ENCODE measurements around the gene GPR160. TPM values are rescaled to one million over a fixed set of nuclear protein-coding genes. Genes with fewer than 3 reads are reported as not detected.

Gene GPR160
- total RNA-seq, 2 experiments from 2014 or later: 6.1 to 6.2 TPM

GRCh38 chr3:170040418-170040817 lies 2.6 kb downstream of the GPR160 start:
- POLR2A ChIA-PET: no interaction called here
- H3K9me3 Mint-ChIP-seq: no peaks in the 10 kb centered on the region
- H3K27me3 Mint-ChIP-seq: peaks cover 7% of the 10 kb centered on the region
- H3K4me1 Mint-ChIP-seq: peaks cover 25% of the 10 kb centered on the region
- H3K36me3 Mint-ChIP-seq (ENCODE audit: low read depth): peaks cover 3% of the 10 kb centered on the region
- no peak overlapping the region for H3K4me3 Mint-ChIP-seq
- CTCF ChIA-PET: interaction anchor here (1.0 to 1.1 kb wide), 2 partner anchors 17 to 51 kb away, joined by 3 read pairs; no protein-coding TSS in a partner anchor
- no peak for DNase-seq
- H3K27ac Mint-ChIP-seq: no peak overlapping the region

DNA sequence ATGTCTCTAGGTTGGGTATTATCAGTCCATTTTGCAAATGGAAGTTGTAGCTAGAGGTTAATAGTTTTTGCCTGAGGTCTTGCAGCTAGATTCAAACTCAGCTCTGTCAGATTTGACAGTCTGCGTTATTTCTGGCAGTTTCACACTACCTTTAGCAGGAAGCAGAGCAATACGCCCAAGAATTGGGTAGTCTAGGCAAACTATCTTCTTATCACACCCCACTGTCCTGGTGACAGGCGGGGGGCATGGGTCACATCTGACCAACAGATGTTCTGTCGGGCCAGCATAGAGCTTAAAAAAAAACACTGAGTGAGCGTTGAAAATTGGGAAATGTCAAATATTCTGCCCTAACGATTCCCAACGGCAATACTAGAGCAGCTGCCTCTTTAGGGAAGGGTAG lies 5.7 kb downstream of the GPR160 start:
- peaks cover 27% of the 10 kb centered on the region for H3K4me1 Mint-ChIP-seq
- no peaks in the 10 kb centered on the region for H3K36me3 Mint-ChIP-seq (ENCODE audit: low read depth)
- no peak for DNase-seq
- POLR2A ChIA-PET: no interaction called here
- peaks cover 7% of the 10 kb centered on the region for H3K27me3 Mint-ChIP-seq
- no peak overlapping the region for H3K27ac Mint-ChIP-seq
- no peaks in the 10 kb centered on the region for H3K9me3 Mint-ChIP-seq
- H3K4me3 Mint-ChIP-seq: no peak overlapping the region
- CTCF ChIA-PET: no interaction called here

- DNase-seq: no peak
- POLR2A ChIA-PET: no interaction called here
- Mint-ChIP-seq H3K27ac (peak overlapping the region; percentile 58), H3K4me3 (no peak overlapping the region), H3K27me3 (peaks cover 4% of the 10 kb centered on the region), H3K36me3 (ENCODE audit: low read depth) (no peaks in the 10 kb centered on the region), H3K4me1 (peaks cover 20% of the 10 kb centered on the region), H3K9me3 (no peaks in the 10 kb centered on the region)
- CTCF ChIA-PET: interaction anchor here (1.1 kb wide), 1 partner anchor 11 kb away, joined by 4 read pairs; no protein-coding TSS in a partner anchor
These were observed 6.5 kb downstream of the GPR160 start for GRCh38 chr3:170044271-170044670.

- Mint-ChIP-seq H3K4me1 (peaks cover 20% of the 10 kb centered on the region), H3K36me3 (ENCODE audit: low read depth) (no peaks in the 10 kb centered on the region), H3K27me3 (peaks cover 1% of the 10 kb centered on the region), H3K4me3 (no peak overlapping the region), H3K27ac (peak overlapping the region; percentile 58), H3K9me3 (no peaks in the 10 kb centered on the region)
- CTCF ChIA-PET: interaction anchor here (0.7 to 1.1 kb wide), 2 partner anchors 9 to 11 kb away, joined by 3 to 4 read pairs; no protein-coding TSS in a partner anchor
- no peak for DNase-seq
- POLR2A ChIA-PET: interaction anchor here (0.6 kb wide), 1 partner anchor 102 kb away, joined by 5 read pairs; no protein-coding TSS in a partner anchor
These were observed 7.0 kb downstream of the GPR160 start for GRCh38 chr3:170044795-170045244.

DNA sequence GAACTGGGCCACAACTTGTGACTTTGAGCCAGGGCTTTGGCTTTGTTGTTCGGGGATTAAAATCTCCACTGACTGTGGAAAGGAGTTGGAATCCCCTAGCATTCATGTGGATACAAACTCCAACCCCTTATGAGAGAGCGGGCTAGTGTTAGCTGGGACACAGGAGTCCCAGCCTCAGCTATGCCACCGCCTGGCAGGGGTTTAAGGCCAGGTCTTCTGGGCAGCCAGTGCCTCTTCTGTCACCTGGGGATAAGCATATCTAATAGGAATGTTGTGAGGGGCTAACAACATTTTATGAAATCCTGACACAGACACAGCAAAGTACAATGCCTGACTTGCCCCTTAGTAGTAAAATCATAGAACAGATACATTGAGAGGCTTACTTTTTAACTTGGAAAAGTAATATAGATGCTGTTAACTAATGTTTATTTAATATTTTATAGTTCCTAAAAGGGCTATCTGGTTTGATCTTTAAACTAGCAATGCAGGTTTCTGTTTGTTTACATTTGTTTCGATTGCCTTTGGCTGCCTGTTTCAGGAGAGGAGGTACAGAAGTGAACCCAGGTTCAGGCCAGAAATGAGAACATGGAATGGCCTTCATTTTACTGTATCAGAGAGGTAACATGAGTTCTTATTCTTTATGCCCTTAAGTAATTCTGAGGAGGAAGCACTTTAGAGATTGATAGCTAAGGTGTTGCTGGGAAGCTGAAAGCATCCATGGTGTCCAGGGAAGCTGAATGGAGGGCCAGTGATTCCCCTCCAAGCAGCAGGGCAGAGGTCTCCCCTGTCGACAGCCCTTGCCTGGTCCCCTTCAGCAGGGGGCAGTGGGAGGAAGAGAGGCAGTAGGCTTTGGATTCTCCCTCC lies 8.7 kb downstream of the GPR160 start:
- Mint-ChIP-seq H3K9me3 (no peaks in the 10 kb centered on the region), H3K4me3 (no peak overlapping the region), H3K27me3 (no peaks in the 10 kb centered on the region), H3K4me1 (peaks cover 18% of the 10 kb centered on the region), H3K27ac (no peak overlapping the region), H3K36me3 (ENCODE audit: low read depth) (no peaks in the 10 kb centered on the region)
- ChIA-PET CTCF (interaction anchor here (0.9 kb wide), 1 partner anchor 11 kb away, joined by 4 read pairs; no protein-coding TSS in a partner anchor), POLR2A (interaction anchor here (0.6 kb wide), 1 partner anchor 9 kb away, joined by 3 read pairs; no protein-coding TSS in a partner anchor)
- no peak for DNase-seq

GRCh38 chr3:170047133-170047404 lies 9.3 kb downstream of the GPR160 start:
- no peak overlapping the region for H3K4me3 Mint-ChIP-seq
- CTCF ChIA-PET: no interaction called here
- H3K36me3 Mint-ChIP-seq (ENCODE audit: low read depth): no peaks in the 10 kb centered on the region
- no peaks in the 10 kb centered on the region for H3K9me3 Mint-ChIP-seq
- no peaks in the 10 kb centered on the region for H3K27me3 Mint-ChIP-seq
- POLR2A ChIA-PET: no interaction called here
- no peak for DNase-seq
- no peak overlapping the region for H3K27ac Mint-ChIP-seq
- peaks cover 18% of the 10 kb centered on the region for H3K4me1 Mint-ChIP-seq

- POLR2A ChIA-PET: no interaction called here
- CTCF ChIA-PET: interaction anchor here (1.2 to 1.7 kb wide), 2 partner anchors 14 to 28 kb away, joined by 3 to 4 read pairs; no protein-coding TSS in a partner anchor
- peaks cover 17% of the 10 kb centered on the region for H3K4me1 Mint-ChIP-seq
- H3K27me3 Mint-ChIP-seq: no peaks in the 10 kb centered on the region
- no peaks in the 10 kb centered on the region for H3K9me3 Mint-ChIP-seq
- H3K4me3 Mint-ChIP-seq: no peak overlapping the region
- H3K36me3 Mint-ChIP-seq (ENCODE audit: low read depth): no peaks in the 10 kb centered on the region
- H3K27ac Mint-ChIP-seq: no peak overlapping the region
- no peak for DNase-seq
These were observed 11.6 kb downstream of the GPR160 start for GRCh38 chr3:170049146-170050000.

- POLR2A ChIA-PET: no interaction called here
- Mint-ChIP-seq H3K36me3 (ENCODE audit: low read depth) (no peaks in the 10 kb centered on the region), H3K27me3 (no peaks in the 10 kb centered on the region), H3K4me1 (peaks cover 16% of the 10 kb centered on the region), H3K9me3 (no peaks in the 10 kb centered on the region), H3K27ac (no peak overlapping the region), H3K4me3 (no peak overlapping the region)
- CTCF ChIA-PET: no interaction called here
- no peak for DNase-seq
These were observed 13.0 kb downstream of the GPR160 start for GRCh38 chr3:170050753-170051152.

DNA sequence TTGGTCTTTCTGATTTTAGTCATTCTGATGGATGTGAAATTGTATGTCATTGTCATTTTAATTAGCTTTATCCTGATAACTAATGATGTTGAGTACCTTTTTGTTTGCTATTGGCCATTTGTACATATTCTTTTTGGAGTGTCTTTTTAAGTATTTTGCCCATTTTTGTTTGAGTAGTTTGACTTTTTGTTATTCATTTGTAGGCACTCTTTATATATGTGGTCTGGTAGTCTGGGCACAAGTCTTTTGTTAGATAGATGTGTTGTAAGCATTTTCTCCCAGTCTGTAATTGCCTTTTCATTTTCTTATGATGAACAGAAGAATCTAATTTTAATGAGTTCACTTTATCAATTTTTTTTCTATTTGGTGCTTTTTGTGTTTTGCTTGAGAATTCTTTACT lies 14.6 kb downstream of the GPR160 start:
- H3K9me3 Mint-ChIP-seq: no peaks in the 10 kb centered on the region
- ChIA-PET CTCF (interaction anchor here (0.8 to 2.0 kb wide), 4 partner anchors 13 to 47 kb away, joined by 3 to 6 read pairs (median 3); no protein-coding TSS in a partner anchor), POLR2A (interaction anchor here (0.7 kb wide), 1 partner anchor 15 kb away, joined by 3 read pairs; no protein-coding TSS in a partner anchor)
- H3K27ac Mint-ChIP-seq: no peak overlapping the region
- H3K36me3 Mint-ChIP-seq (ENCODE audit: low read depth): no peaks in the 10 kb centered on the region
- no peak overlapping the region for H3K4me3 Mint-ChIP-seq
- H3K27me3 Mint-ChIP-seq: no peaks in the 10 kb centered on the region
- H3K4me1 Mint-ChIP-seq: peaks cover 25% of the 10 kb centered on the region
- no peak for DNase-seq

GRCh38 chr3:170054204-170054603 lies 16.4 kb downstream of the GPR160 start:
- H3K27ac Mint-ChIP-seq: no peak overlapping the region
- CTCF ChIA-PET: interaction anchor here (0.6 to 2.0 kb wide), 7 partner anchors 9 to 282 kb away, joined by 3 to 6 read pairs (median 4); partner anchors contain the start of gene GPR160
- POLR2A ChIA-PET: no interaction called here
- peak; percentile 31 for DNase-seq
- H3K9me3 Mint-ChIP-seq: no peaks in the 10 kb centered on the region
- H3K4me3 Mint-ChIP-seq: no peak overlapping the region
- peaks cover 37% of the 10 kb centered on the region for H3K4me1 Mint-ChIP-seq
- no peaks in the 10 kb centered on the region for H3K27me3 Mint-ChIP-seq
- no peaks in the 10 kb centered on the region for H3K36me3 Mint-ChIP-seq (ENCODE audit: low read depth)

DNA sequence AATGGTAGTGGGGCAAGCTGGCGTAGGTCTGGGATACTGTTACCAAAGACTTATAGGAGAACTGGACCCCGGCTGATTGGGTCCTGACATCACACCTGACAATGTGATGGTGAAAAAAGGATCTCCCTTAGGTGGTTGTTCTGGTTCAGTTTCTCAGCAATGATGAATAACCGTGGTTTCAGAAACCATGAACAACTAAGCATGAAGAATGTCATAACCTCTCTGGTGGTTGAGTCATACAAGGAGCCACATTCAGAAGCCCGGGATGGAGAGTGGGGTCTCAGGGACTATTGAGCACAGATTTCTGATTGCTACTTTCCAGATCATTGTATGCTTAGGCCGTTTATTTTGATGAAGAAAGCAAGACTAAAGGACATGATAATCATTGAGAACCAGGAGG lies 17.4 kb downstream of the GPR160 start:
- ChIA-PET POLR2A (interaction anchor here (0.7 kb wide), 1 partner anchor 9 kb away, joined by 3 read pairs; no protein-coding TSS in a partner anchor), CTCF (interaction anchor here (0.7 to 1.1 kb wide), 2 partner anchors 17 to 168 kb away, joined by 3 to 5 read pairs; partner anchors contain the start of gene GPR160)
- Mint-ChIP-seq H3K4me3 (no peak overlapping the region), H3K27me3 (no peaks in the 10 kb centered on the region), H3K36me3 (ENCODE audit: low read depth) (no peaks in the 10 kb centered on the region), H3K4me1 (peaks cover 37% of the 10 kb centered on the region), H3K9me3 (no peaks in the 10 kb centered on the region), H3K27ac (no peak overlapping the region)
- DNase-seq: no peak

- Mint-ChIP-seq H3K36me3 (ENCODE audit: low read depth) (no peaks in the 10 kb centered on the region), H3K4me3 (no peak overlapping the region), H3K27ac (no peak overlapping the region), H3K27me3 (no peaks in the 10 kb centered on the region), H3K9me3 (no peaks in the 10 kb centered on the region), H3K4me1 (peaks cover 37% of the 10 kb centered on the region)
- no peak for DNase-seq
- CTCF ChIA-PET: interaction anchor here (0.6 to 1.1 kb wide), 3 partner anchors 27 to 654 kb away, joined by 3 to 4 read pairs (median 3); no protein-coding TSS in a partner anchor
- POLR2A ChIA-PET: no interaction called here
These were observed 19.1 kb downstream of the GPR160 start for GRCh38 chr3:170056710-170057454.
